Hepatocyte (in vitro differentiated cells): ENCODE data around the gene NRP1. TPM values are rescaled to one million over a fixed set of nuclear protein-coding genes. Genes with fewer than 3 reads are reported as not detected.

ENCODE experiments used
- DNase-seq: peaks from one replicate; pipeline ENCODE4 v3.0.0-alpha.2; 2016; ENCODE audit warnings: low spot score
- H2AFZ ChIP-seq: fragments of 200-600 bp; sonication (generic); 2 replicates; pipeline ENCODE4 v1.6.0; 2016; ENCODE audit warnings: antibody characterized with exemption, mild to moderate bottlenecking
- H3K27ac ChIP-seq: fragments of 200-600 bp; sonication (generic); 2 replicates; pipeline ENCODE4 v1.5.1; 2016; ENCODE audit warnings: mild to moderate bottlenecking
- H3K27me3 ChIP-seq: fragments of 200-600 bp; sonication (generic); 2 replicates; pipeline ENCODE4 v1.6.1; 2016
- H3K36me3 ChIP-seq: fragments of 200-600 bp; sonication (generic); replicated peaks from 2 replicates; pipeline ENCODE4 v1.5.1; 2016; ENCODE audit warnings: low read depth; ENCODE audit not compliant: insufficient read depth
- H3K4me1 ChIP-seq: fragments of 200-600 bp; sonication (generic); 2 replicates; pipeline ENCODE4 v1.5.1; 2016; ENCODE audit warnings: mild to moderate bottlenecking, moderate library complexity; ENCODE audit not compliant: insufficient read depth
- H3K4me2 ChIP-seq: fragments of 200-600 bp; sonication (generic); 2 replicates; pipeline ENCODE4 v1.6.0; 2016
- H3K4me3 ChIP-seq: fragments of 200-600 bp; sonication (generic); 2 replicates; pipeline ENCODE4 v1.5.1; 2016; ENCODE audit warnings: mild to moderate bottlenecking
- H3K79me2 ChIP-seq: fragments of 200-600 bp; sonication (generic); 2 replicates; pipeline ENCODE4 v1.6.0; 2017; ENCODE audit warnings: mild to moderate bottlenecking
- H3K9me2 ChIP-seq: fragments of 200-600 bp; sonication (generic); replicated peaks from 2 replicates; pipeline ENCODE4 v1.6.0; 2017; ENCODE audit warnings: mild to moderate bottlenecking; ENCODE audit not compliant: insufficient read depth
- H3K9me3 ChIP-seq: fragments of 200-600 bp; sonication (generic); 2 replicates; pipeline ENCODE4 v1.5.1; 2016; ENCODE audit warnings: low read depth, mild to moderate bottlenecking
- H4K20me1 ChIP-seq: fragments of 200-600 bp; sonication (generic); 2 replicates; pipeline ENCODE4 v1.6.0; 2016; ENCODE audit warnings: mild to moderate bottlenecking; ENCODE audit not compliant: insufficient read depth, poor library complexity, severe bottlenecking
- CTCF ChIP-seq: fragments of 200-600 bp; sonication (generic); IDR thresholded peaks from 2 replicates; pipeline ENCODE4 v1.5.1; 2016; ENCODE audit warnings: antibody characterized with exemption, mild to moderate bottlenecking; ENCODE audit not compliant: poor library complexity
- EZH2 ChIP-seq: fragments of 200-600 bp; sonication (generic); IDR thresholded peaks from 2 replicates; pipeline ENCODE4 v1.6.1; 2016; ENCODE audit warnings: antibody characterized with exemption, mild to moderate bottlenecking, borderline replicate concordance
- EZH2phosphoT487 ChIP-seq: fragments of 200-600 bp; sonication (generic); IDR thresholded peaks from one replicate; pipeline ENCODE4 v1.6.1; 2018; ENCODE audit warnings: antibody characterized with exemption, mild to moderate bottlenecking, low read depth, moderate library complexity; ENCODE audit not compliant: unreplicated experiment, severe bottlenecking
- WGBS: methylation state at CpG from one replicate; pipeline ENCODE4 v1.1.6; 2016; ENCODE audit warnings: low lambda C conversion rate; ENCODE audit errors: missing lambda C conversion rate; 5-methylcytosine and 5-hydroxymethylcytosine counted together
- polyA plus RNA-seq: library from polyadenylated mRNA; unstranded; fragments of >200 nt; fragmentation: Nextera tagmentation; extraction: Ambion mirVana; gene quantifications from 2 replicates; pipeline ENCODE4 v1.2.1, GENCODE V29; 2016
- total RNA-seq: library from RNA; depleted of rRNA; stranded (reverse); fragments of >200 nt; gene quantifications from 2 replicates; pipeline ENCODE4 v1.2.3, GENCODE V29; 2014

Gene NRP1
- total and polyA plus RNA-seq, 2 experiments from 2014 or later: 32.2 to 46.9 TPM

GRCh38 chr10:33208166-33208565, 126.3 kb downstream of the NRP1 start:
- H3K27ac ChIP-seq: no peak overlapping the region
- H3K9me3 ChIP-seq: no peaks in the 10 kb centered on the region
- no peak for TF ChIP-seq CTCF
- TF ChIP-seq EZH2: no peak
- TF ChIP-seq EZH2phosphoT487: no peak
- H4K20me1 ChIP-seq: no peaks in the 10 kb centered on the region
- DNase-seq: no peak
- H3K79me2 ChIP-seq: no peaks in the 10 kb centered on the region
- no peak overlapping the region for H3K4me3 ChIP-seq
- no peak overlapping the region for H2AFZ ChIP-seq
- no peaks in the 10 kb centered on the region for H3K27me3 ChIP-seq
- WGBS: 96% methylated on average over 4 of the region's 4 CpGs
- no peaks in the 10 kb centered on the region for H3K9me2 ChIP-seq
- no peak overlapping the region for H3K4me2 ChIP-seq
- no peaks in the 10 kb centered on the region for H3K4me1 ChIP-seq
- peaks cover 4% of the 10 kb centered on the region for H3K36me3 ChIP-seq

GRCh38 chr10:33204031-33204430, 130.4 kb downstream of the NRP1 start:
- H2AFZ ChIP-seq: no peak overlapping the region
- H3K4me3 ChIP-seq: no peak overlapping the region
- H3K9me2 ChIP-seq: no peaks in the 10 kb centered on the region
- WGBS: 87% methylated on average over 7 of the region's 7 CpGs
- H3K36me3 ChIP-seq: peaks cover 4% of the 10 kb centered on the region
- H3K4me2 ChIP-seq: no peak overlapping the region
- H3K27ac ChIP-seq: no peak overlapping the region
- H3K9me3 ChIP-seq: no peaks in the 10 kb centered on the region
- no peak for DNase-seq
- H4K20me1 ChIP-seq: no peaks in the 10 kb centered on the region
- H3K4me1 ChIP-seq: peaks cover under 1% of the 10 kb centered on the region
- TF ChIP-seq EZH2phosphoT487 (no peak), EZH2 (no peak), CTCF (no peak)
- H3K27me3 ChIP-seq: no peaks in the 10 kb centered on the region
- no peaks in the 10 kb centered on the region for H3K79me2 ChIP-seq

- Histone ChIP-seq H3K79me2 (no peaks in the 10 kb centered on the region), H3K4me1 (peaks cover 17% of the 10 kb centered on the region), H3K27me3 (no peaks in the 10 kb centered on the region), H3K4me2 (no peak overlapping the region), H4K20me1 (no peaks in the 10 kb centered on the region), H3K36me3 (peaks cover 4% of the 10 kb centered on the region), H3K27ac (no peak overlapping the region), H3K9me2 (no peaks in the 10 kb centered on the region), H3K4me3 (no peak overlapping the region), H3K9me3 (no peaks in the 10 kb centered on the region), H2AFZ (no peak overlapping the region)
- 80% methylated on average over 5 of the region's 5 CpGs for WGBS
- no peak for DNase-seq
- TF ChIP-seq EZH2phosphoT487 (no peak), CTCF (no peak), EZH2 (no peak)
These were observed 132.5 kb downstream of the NRP1 start for GRCh38 chr10:33201971-33202370.
